ENCODE results near the gene IL26. TPM values are rescaled to one million over a fixed set of nuclear protein-coding genes. Genes with fewer than 3 reads are reported as not detected.

Gene IL26
- total RNA-seq, 1 experiment from 2014 or later: not detected

GRCh38 chr12:68231229-68231628 lies 5.6 kb upstream of the IL26 start:
- Histone ChIP-seq H3K36me3 (ENCODE audit: control insufficient read depth, insufficient read depth, low read length) (no peaks in the 10 kb centered on the region), H3K9me3 (ENCODE audit: control insufficient read depth, insufficient read depth, low read depth, low read length) (no peaks in the 10 kb centered on the region), H3K27ac (ENCODE audit: low read length) (no peak overlapping the region), H3K4me3 (ENCODE audit: low read depth in 2 of 2, low read length in 2 of 2) (no peak overlapping the region), H3K4me1 (ENCODE audit: control insufficient read depth, insufficient read depth, low read length) (no peaks in the 10 kb centered on the region; the same call in 1 of the 2 replicates), H3K27me3 (ENCODE audit: control insufficient read depth, insufficient read depth, low read length) (no peaks in the 10 kb centered on the region)
- no peak for ATAC-seq
- no peak for TF ChIP-seq CTCF (IDR thresholded peaks at IDR 0.05)
- TF ChIP-seq, protein P1, sequence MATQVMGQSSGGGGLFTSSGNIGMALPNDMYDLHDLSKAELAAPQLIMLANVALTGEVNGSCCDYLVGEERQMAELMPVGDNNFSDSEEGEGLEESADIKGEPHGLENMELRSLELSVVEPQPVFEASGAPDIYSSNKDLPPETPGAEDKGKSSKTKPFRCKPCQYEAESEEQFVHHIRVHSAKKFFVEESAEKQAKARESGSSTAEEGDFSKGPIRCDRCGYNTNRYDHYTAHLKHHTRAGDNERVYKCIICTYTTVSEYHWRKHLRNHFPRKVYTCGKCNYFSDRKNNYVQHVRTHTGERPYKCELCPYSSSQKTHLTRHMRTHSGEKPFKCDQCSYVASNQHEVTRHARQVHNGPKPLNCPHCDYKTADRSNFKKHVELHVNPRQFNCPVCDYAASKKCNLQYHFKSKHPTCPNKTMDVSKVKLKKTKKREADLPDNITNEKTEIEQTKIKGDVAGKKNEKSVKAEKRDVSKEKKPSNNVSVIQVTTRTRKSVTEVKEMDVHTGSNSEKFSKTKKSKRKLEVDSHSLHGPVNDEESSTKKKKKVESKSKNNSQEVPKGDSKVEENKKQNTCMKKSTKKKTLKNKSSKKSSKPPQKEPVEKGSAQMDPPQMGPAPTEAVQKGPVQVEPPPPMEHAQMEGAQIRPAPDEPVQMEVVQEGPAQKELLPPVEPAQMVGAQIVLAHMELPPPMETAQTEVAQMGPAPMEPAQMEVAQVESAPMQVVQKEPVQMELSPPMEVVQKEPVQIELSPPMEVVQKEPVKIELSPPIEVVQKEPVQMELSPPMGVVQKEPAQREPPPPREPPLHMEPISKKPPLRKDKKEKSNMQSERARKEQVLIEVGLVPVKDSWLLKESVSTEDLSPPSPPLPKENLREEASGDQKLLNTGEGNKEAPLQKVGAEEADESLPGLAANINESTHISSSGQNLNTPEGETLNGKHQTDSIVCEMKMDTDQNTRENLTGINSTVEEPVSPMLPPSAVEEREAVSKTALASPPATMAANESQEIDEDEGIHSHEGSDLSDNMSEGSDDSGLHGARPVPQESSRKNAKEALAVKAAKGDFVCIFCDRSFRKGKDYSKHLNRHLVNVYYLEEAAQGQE (IDR thresholded peaks at IDR 0.05; ENCODE audit: insufficient read depth in 1 of 2, low read depth in 2 of 2, low read length in 1 of 2): no peak
- no peak for DNase-seq (ENCODE audit: low read depth, low spot score)
- in situ Hi-C loops (cut with HindIII; ENCODE audit: low pct_unique_long_range_greater_than_20kb, low sequenced_read_pairs) (no loop called here), intact Hi-C loops (cut with micrococcal nuclease; ENCODE audit: unreplicated experiment) (no loop called here)
- ChIA-PET CTCF (no interaction called here), POLR2A (interaction anchor here (0.7 kb wide), 1 partner anchor 57 kb away, joined by 3 read pairs; no protein-coding TSS in a partner anchor)
- no TSS peak for BruUV-seq (replicated peaks)

DNA sequence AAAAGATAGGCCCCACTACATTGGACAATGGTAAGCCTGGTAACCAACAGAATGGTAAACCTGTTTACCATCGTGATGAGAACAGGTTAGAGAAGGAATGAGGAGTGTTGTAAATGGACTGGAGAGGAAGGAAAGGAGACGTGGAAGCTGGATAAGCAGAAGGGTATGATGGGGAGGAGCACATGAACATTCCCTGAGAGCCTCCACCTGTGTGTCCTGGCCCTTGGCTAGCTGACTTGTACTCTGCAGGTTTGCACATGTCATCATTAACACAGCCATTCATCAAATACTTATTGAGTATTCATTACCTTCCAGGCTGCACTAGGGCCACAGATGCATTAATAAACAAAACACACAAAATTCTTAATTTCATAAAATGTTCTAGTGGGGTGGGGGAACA lies 4.3 kb upstream of the IL26 start:
- Histone ChIP-seq H3K4me1 (ENCODE audit: control insufficient read depth, insufficient read depth, low read length) (0 out of 2 replicates have a peak, but pooled peaks cover under 1% of the 10 kb centered on the region), H3K4me3 (ENCODE audit: low read depth in 2 of 2, low read length in 2 of 2) (no peak overlapping the region), H3K36me3 (ENCODE audit: control insufficient read depth, insufficient read depth, low read length) (no peaks in the 10 kb centered on the region), H3K27ac (ENCODE audit: low read length) (no peak overlapping the region), H3K27me3 (ENCODE audit: control insufficient read depth, insufficient read depth, low read length) (no peaks in the 10 kb centered on the region), H3K9me3 (ENCODE audit: control insufficient read depth, insufficient read depth, low read depth, low read length) (no peaks in the 10 kb centered on the region)
- DNase-seq (ENCODE audit: low read depth, low spot score) (no peak), ATAC-seq (no peak)
- ChIA-PET CTCF (no interaction called here), POLR2A (no interaction called here)
- TF ChIP-seq POLR2AphosphoS5 (IDR thresholded peaks at IDR 0.05; ENCODE audit: low read depth, low read length) (no peak), SIN3A (IDR thresholded peaks at IDR 0.05; ENCODE audit: borderline replicate concordance, insufficient read depth, low read depth, low read length) (no peak), TCF7L2 (IDR thresholded peaks at IDR 0.05; ENCODE audit: low read depth, low read length) (no peak), CTCF (IDR thresholded peaks at IDR 0.05) (no peak)
- TF ChIP-seq, protein P1 (IDR thresholded peaks at IDR 0.05; ENCODE audit: insufficient read depth in 1 of 2, low read depth in 2 of 2, low read length in 1 of 2): no peak
- BruUV-seq (replicated peaks): no TSS peak
- in situ Hi-C loops (cut with HindIII; ENCODE audit: low pct_unique_long_range_greater_than_20kb, low sequenced_read_pairs) (no loop called here), intact Hi-C loops (cut with micrococcal nuclease; ENCODE audit: unreplicated experiment) (no loop called here)
